CD14-positive monocyte (primary cell): ENCODE measurements around the gene CEBPZOS. TPM values are rescaled to one million over a fixed set of nuclear protein-coding genes. Genes with fewer than 3 reads are reported as not detected.

ENCODE experiments used
- DNase-seq, 3 donors: peaks; one replicate each; pipeline ENCODE4 v3.0.0-alpha.2; 2011 to 2022
- H2AFZ ChIP-seq: 2 replicates; pipeline ENCODE4 v1.6.0; 2012; ENCODE audit warnings: mild to moderate bottlenecking, low read depth, low read length, inconsistent platforms; ENCODE audit not compliant: insufficient read depth, poor library complexity, severe bottlenecking
- H3K27ac ChIP-seq, 2 donors: 1 replicate in 1 of 2; 2 replicates in 1 of 2; pipeline ENCODE4 v1.5.1; 2012 to 2013; ENCODE audit warnings: low read length in 2 of 2, control low read depth in 1 of 2, inconsistent platforms in 1 of 2, low read depth in 1 of 2, mild to moderate bottlenecking in 1 of 2
- H3K27me3 ChIP-seq, 2 donors: one replicate each; pipeline versions ENCODE4 v1.6.0 to v1.6.1; 2011 to 2013; ENCODE audit warnings: low read length in 2 of 2; ENCODE audit not compliant: control insufficient read depth in 2 of 2, insufficient read depth in 2 of 2
- H3K36me3 ChIP-seq, 2 donors: replicated peaks in 1 of 2; 1 replicate in 1 of 2; 2 replicates in 1 of 2; pipeline versions ENCODE4 v1.5.1 to v1.6.1; 2012 to 2013; ENCODE audit warnings: low read length in 2 of 2, control low read depth in 1 of 2, inconsistent platforms in 1 of 2, mild to moderate bottlenecking in 1 of 2; ENCODE audit not compliant: insufficient read depth in 2 of 2, control insufficient read depth in 1 of 2
- H3K4me1 ChIP-seq, 2 donors: 1 replicate in 1 of 2; 2 replicates in 1 of 2; pipeline versions ENCODE4 v1.5.1 to v1.6.1; 2012 to 2013; ENCODE audit warnings: low read length in 2 of 2, control low read depth in 1 of 2, inconsistent platforms in 1 of 2, mild to moderate bottlenecking in 1 of 2, moderate library complexity in 1 of 2; ENCODE audit not compliant: insufficient read depth in 2 of 2, control insufficient read depth in 1 of 2
- H3K4me2 ChIP-seq: replicated peaks from 2 replicates; pipeline ENCODE3; 2012; ENCODE audit warnings: low read length, moderate library complexity, mild to moderate bottlenecking; ENCODE audit not compliant: poor library complexity, severe bottlenecking; ENCODE audit errors: extremely low read depth
- H3K4me3 ChIP-seq, 3 experiments: fragments of 200-600 bp in 1 of 3; sonication (generic) in 1 of 3; replicated peaks in 1 of 3; 1 replicate in 2 of 3; 2 replicates in 1 of 3; pipeline ENCODE4 v1.5.1; 2011 to 2013; ENCODE audit warnings: low read length in 3 of 3, mild to moderate bottlenecking in 3 of 3, control low read depth in 2 of 3, low read depth in 2 of 3, inconsistent platforms in 1 of 3, moderate library complexity in 1 of 3
- H3K79me2 ChIP-seq: 2 replicates; pipeline ENCODE4 v1.6.0; 2012; ENCODE audit warnings: mild to moderate bottlenecking, control low read depth, inconsistent platforms, low read length, moderate library complexity; ENCODE audit not compliant: insufficient read depth
- H3K9ac ChIP-seq: 2 replicates; pipeline ENCODE4 v1.6.0; 2017; ENCODE audit warnings: low read length, mild to moderate bottlenecking; ENCODE audit not compliant: insufficient read depth, poor library complexity, severe bottlenecking
- H3K9me3 ChIP-seq, 2 donors: replicated peaks in 1 of 2; 1 replicate in 1 of 2; 2 replicates in 1 of 2; pipeline versions ENCODE4 v1.5.1 to v1.6.1; 2012 to 2013; ENCODE audit warnings: low read length in 2 of 2, control low read depth in 1 of 2; ENCODE audit not compliant: control insufficient read depth in 1 of 2, insufficient read depth in 1 of 2
- H4K20me1 ChIP-seq: 2 replicates; pipeline ENCODE4 v1.6.0; 2012; ENCODE audit warnings: mild to moderate bottlenecking, low read length, control low read depth, moderate library complexity; ENCODE audit not compliant: insufficient read depth
- H3K27ac Mint-ChIP-seq, 7 donors: one replicate each; pipeline ENCODE4 v1.8.0; 2020; ENCODE audit warnings: mild to moderate bottlenecking in 7 of 7, mixed read lengths in 7 of 7, moderate library complexity in 6 of 7, inconsistent platforms in 2 of 7
- H3K27me3 Mint-ChIP-seq, 3 donors: one replicate each; pipeline ENCODE4 v1.8.0; 2021 to 2022; ENCODE audit warnings: low read depth in 3 of 3, mild to moderate bottlenecking in 3 of 3, mixed read lengths in 3 of 3, moderate library complexity in 3 of 3, inconsistent platforms in 1 of 3
- H3K36me3 Mint-ChIP-seq, 2 donors: one replicate each; pipeline ENCODE4 v1.8.0; 2020; ENCODE audit warnings: mixed read lengths in 2 of 2, inconsistent platforms in 1 of 2, mild to moderate bottlenecking in 1 of 2
- H3K4me1 Mint-ChIP-seq: one replicate; pipeline ENCODE4 v1.8.0; 2020; ENCODE audit warnings: mild to moderate bottlenecking, mixed read lengths
- H3K4me3 Mint-ChIP-seq, 2 donors: one replicate each; pipeline ENCODE4 v1.8.0; 2020; ENCODE audit warnings: mild to moderate bottlenecking in 2 of 2, mixed read lengths in 2 of 2, moderate library complexity in 1 of 2
- H3K9me3 Mint-ChIP-seq, 7 donors: one replicate each; pipeline ENCODE4 v1.8.0; 2020 to 2022; ENCODE audit warnings: mixed read lengths in 7 of 7, mild to moderate bottlenecking in 6 of 7, moderate library complexity in 6 of 7, inconsistent platforms in 2 of 7
- WGBS: methylation state at CpG from one replicate; pipeline ENCODE4 v1.1.5; 2013; ENCODE audit warnings: missing lambda C conversion rate; ENCODE audit not compliant: insufficient coverage; 5-methylcytosine and 5-hydroxymethylcytosine counted together
- intact Hi-C, 2 donors: fragments of 100-400 bp; cut with micrococcal nuclease; formaldehyde crosslinking; loops; one replicate each; pipeline versions ENCODE4 v1.15.0 to v1.15.1; 2023
- polyA plus RNA-seq, 3 donors: library from polyadenylated mRNA; depleted of rRNA in 1 of 3; unstranded in 2 of 3; stranded (reverse) in 1 of 3; fragments of 300-500 nt in 2 of 3; fragments of >200 nt in 1 of 3; fragmentation: Illumina TruSeq in 2 of 3; gene quantifications; 1 replicate in 2 of 3; 2 replicates in 1 of 3; pipeline ENCODE4 v1.2.3, GENCODE V29; 2012 to 2021
- TF ChIP-seq, protein P1 (sequence below): fragments of 200-600 bp; IDR thresholded peaks from one replicate; pipeline ENCODE4 v1.8.0; 2022; ENCODE audit warnings: antibody characterized with exemption, mild to moderate bottlenecking

Gene CEBPZOS
- polyA plus RNA-seq, 3 donors = 12.6 to 19.3 (median 18.2) TPM

DNA sequence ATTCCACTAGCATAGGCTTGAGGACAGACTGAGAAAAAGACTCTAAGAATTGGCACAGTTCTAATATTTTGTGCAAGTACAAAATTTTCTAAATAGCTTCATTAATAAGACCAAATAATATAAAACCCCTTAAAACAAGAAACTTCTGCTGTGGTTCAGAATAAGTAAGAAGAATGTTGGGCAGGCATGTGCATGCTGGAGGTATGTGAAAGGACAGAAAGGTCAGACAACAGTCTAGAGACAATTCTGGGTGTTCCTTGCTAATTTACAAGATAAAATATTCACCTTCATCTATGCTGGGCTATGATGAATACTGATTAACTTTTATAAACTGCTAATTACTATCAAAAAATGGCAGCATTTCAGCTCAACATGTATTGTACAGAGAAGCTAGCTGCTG, 14.9 kb downstream of the CEBPZOS start:
- Histone ChIP-seq H3K9me3 (peaks cover 3 to 23% of the 10 kb centered on the region in 2 donors), H3K27me3 (no peaks in the 10 kb centered on the region), H3K4me2 (no peak overlapping the region), H3K27ac (no peak overlapping the region), H3K36me3 (peaks cover 78 to 97% of the 10 kb centered on the region in 2 donors), H3K4me1 (peaks cover 3 to 7% of the 10 kb centered on the region in 2 donors), H3K9ac (no peak overlapping the region), H4K20me1 (peaks cover 4% of the 10 kb centered on the region), H3K79me2 (peaks cover 30% of the 10 kb centered on the region), H3K4me3 (no peak overlapping the region), H2AFZ (no peak overlapping the region)
- DNase-seq = no peak
- H3K4me3 Mint-ChIP-seq = no peak overlapping the region
- no peaks in the 10 kb centered on the region for H3K27me3 Mint-ChIP-seq
- no peak overlapping the region for H3K27ac Mint-ChIP-seq
- H3K4me1 Mint-ChIP-seq = peaks cover 3% of the 10 kb centered on the region
- TF ChIP-seq, protein P1, sequence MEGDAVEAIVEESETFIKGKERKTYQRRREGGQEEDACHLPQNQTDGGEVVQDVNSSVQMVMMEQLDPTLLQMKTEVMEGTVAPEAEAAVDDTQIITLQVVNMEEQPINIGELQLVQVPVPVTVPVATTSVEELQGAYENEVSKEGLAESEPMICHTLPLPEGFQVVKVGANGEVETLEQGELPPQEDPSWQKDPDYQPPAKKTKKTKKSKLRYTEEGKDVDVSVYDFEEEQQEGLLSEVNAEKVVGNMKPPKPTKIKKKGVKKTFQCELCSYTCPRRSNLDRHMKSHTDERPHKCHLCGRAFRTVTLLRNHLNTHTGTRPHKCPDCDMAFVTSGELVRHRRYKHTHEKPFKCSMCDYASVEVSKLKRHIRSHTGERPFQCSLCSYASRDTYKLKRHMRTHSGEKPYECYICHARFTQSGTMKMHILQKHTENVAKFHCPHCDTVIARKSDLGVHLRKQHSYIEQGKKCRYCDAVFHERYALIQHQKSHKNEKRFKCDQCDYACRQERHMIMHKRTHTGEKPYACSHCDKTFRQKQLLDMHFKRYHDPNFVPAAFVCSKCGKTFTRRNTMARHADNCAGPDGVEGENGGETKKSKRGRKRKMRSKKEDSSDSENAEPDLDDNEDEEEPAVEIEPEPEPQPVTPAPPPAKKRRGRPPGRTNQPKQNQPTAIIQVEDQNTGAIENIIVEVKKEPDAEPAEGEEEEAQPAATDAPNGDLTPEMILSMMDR = no peak
- intact Hi-C loops = no loop called here
- peaks cover 10 to 34% (median 23%) of the 10 kb centered on the region in 7 donors for H3K9me3 Mint-ChIP-seq
- peaks cover 78 to 86% of the 10 kb centered on the region in 2 donors for H3K36me3 Mint-ChIP-seq

DNA sequence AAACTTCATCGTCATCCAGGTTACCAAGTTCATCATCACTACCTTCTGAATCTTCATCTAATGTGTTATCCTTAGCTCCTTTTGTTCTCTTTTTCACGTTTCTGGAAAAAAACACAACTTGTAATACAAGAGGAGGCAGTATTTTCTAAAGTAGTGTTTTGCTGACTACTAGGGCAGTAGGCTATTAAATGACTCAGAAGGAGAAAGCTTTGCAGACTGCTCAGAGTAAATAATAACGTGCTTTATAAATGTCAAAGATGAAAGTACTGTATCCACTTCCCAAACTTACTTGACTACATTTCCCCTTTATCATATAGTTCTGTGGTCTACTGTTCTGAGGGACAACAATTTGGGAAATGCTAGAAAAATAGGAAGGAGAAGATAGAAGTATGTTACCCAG, 15.6 kb downstream of the CEBPZOS start:
- Mint-ChIP-seq H3K9me3 (peaks cover 5 to 29% (median 21%) of the 10 kb centered on the region in 7 donors), H3K4me1 (peaks cover 3% of the 10 kb centered on the region), H3K36me3 (peaks cover 77 to 86% of the 10 kb centered on the region in 2 donors), H3K27ac (peak overlapping the region in 2 of 7 donors; percentile 1 to 2), H3K4me3 (no peak overlapping the region), H3K27me3 (no peaks in the 10 kb centered on the region)
- DNase-seq = no peak
- peaks cover 3 to 7% of the 10 kb centered on the region in 2 donors for H3K4me1 ChIP-seq
- H3K27ac ChIP-seq = no peak overlapping the region
- H3K27me3 ChIP-seq = no peaks in the 10 kb centered on the region
- intact Hi-C loops = no loop called here
- TF ChIP-seq, protein P1 = no peak
- no peak overlapping the region for H2AFZ ChIP-seq
- H3K9ac ChIP-seq = no peak overlapping the region
- no peak overlapping the region for H3K4me3 ChIP-seq
- H3K79me2 ChIP-seq = peaks cover 24% of the 10 kb centered on the region
- 100% methylated on average over 1 of the region's 3 CpGs for WGBS
- H4K20me1 ChIP-seq = peaks cover 4% of the 10 kb centered on the region
- H3K4me2 ChIP-seq = no peak overlapping the region
- H3K9me3 ChIP-seq = peaks cover 0 to 16% of the 10 kb centered on the region in 2 donors
- H3K36me3 ChIP-seq = peaks cover 78 to 97% of the 10 kb centered on the region in 2 donors
